HG03460 (cell line): Measurements from ENCODE around the gene NOL3.

ENCODE experiments used
- ATAC-seq: cut with Tn5 transposase; IDR thresholded peaks from one replicate; pipeline ENCODE4 v1.9.1; 2021; ENCODE audit not compliant: unreplicated experiment

Gene NOL3

DNA sequence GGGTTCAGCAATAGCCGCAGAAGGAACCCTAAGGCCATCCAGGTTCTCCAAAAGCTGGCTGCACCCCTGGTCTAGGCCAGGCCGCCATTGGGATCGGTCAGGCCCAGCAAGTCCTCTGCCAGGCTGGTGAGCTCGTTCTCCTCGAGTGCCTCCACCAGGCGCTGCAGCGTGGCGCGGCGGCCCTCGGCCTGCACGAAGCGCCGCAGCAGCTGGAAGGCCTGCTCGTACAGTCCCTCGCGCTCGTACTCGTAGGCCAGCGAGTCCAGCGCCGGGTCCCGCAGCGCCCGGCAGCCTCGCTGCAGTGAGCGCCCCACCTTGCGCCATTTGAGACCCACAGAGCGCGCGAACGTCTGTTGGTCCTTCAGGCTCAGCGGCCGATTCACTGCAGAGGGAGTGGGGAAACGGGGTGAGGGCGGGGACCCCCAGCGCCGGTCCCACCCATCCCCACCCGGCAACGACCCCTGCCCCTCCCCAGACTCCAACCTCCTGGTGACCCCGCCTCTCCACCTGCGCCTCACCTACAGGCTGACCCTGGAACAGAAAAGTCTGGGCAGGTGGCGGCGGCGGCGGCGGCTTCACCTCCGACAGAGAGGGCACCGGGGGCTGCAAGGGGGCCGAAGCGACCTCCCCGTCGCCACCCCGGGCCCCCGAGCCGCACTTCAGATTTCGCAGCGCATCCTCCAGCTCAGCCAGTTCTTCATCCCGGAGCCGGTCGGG is 15.6 kb upstream of the NOL3 start:
- no peak for ATAC-seq

DNA sequence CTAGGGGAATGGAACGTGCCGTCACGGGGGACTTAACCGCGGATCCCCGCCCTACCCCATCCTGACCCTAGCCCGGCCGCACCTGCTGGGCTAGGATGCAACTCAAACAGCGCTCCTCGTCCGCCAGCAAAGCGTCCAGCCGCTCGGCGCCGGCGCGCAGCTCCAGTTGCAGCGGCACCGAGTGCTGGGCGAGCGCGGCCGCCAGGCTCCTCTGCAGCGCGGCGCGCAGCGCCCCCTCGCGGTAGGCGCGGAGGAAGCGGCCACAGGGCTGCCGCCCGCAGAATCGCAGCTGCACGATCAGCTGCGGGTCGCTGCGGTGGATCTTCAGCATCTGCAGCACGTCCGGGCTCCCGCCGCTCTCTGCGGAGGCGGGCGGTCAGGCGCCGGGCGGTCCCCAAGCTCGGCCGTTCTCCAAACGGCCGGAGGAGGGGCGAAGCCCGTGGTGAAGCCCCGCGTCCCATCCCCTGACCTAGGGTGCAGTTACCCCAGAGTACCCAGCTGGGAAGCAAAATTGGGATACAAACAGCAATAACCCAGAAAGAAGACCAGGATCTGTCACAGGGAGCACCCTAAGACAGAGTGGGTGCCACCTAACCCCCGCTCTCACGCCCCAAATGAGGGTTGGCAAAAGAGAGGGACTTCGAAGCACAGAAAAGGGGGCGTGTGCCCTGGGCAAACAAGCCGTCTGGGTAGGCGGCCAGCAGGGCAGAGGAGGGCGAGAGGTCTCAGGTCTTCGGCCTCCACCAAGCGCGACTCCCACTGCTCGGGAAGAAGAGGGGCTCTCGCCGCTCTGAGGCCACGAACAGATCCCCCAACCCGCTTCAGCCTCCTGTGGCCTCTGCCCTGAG is 14.8 kb upstream of the NOL3 start:
- no peak for ATAC-seq

DNA sequence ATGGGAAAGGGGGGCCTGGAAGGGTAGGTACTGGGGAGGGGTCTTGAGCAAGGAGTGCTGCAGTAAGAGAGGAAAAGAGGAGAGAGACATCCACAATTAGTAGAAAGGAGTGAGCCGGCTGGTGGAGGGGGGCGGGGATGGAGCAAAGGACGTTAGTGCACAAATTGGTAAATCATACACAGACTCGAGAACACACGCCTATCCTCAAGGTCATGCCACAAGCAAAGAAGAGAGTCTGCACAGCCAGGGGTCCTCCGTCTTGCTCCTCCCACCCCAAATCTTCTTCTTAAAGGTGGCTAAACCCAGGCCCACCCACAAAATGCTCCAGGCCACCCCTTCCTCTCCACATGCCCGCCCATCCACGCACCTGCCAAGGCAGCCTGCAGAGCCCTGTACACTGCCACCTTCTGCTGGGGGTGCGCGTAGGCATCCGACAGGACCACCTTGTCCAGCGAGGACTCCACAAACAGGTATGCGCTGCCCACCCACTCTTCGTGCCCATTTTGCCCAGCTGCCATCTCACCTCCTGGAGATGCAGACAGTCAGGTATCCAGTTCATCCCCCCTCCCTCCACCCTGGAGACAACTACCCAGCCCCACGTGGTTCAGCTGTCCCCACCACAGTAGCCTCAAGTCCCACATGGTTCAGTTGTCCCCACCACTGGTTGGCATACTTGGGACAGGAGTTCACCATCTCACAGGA is 14.0 kb upstream of the NOL3 start:
- ATAC-seq, result no peak

DNA sequence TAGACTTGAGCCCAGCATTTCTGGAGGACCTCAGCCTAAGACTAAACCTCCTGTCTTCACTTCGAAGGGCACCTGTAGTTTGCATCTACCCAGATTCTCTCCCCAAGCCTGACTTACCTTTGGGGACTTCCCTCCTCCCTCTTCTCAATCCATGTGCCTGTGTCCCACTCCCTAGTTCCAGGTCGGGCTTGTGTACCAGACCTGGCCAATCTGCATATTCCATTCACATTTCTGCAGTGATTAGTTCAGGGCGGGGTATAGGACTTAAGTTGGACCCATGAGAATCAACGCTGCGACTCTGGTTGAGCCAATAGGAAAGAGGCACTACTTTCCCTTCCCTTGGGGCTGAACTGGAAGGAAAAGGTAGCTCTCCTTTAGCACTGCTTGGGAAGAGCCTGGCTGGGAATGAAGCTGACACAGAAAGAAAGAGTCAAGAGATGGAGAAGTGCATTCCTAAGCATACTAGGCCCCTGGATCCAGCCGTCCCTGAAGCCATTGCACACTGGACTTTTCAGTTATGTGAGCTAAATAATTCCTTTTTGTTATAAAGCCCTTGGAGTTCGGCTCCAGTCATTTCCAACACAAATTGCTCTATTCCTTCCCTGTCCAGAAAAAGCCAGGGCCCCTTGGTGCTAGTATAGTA is 13.1 kb upstream of the NOL3 start:
- no peak for ATAC-seq

DNA sequence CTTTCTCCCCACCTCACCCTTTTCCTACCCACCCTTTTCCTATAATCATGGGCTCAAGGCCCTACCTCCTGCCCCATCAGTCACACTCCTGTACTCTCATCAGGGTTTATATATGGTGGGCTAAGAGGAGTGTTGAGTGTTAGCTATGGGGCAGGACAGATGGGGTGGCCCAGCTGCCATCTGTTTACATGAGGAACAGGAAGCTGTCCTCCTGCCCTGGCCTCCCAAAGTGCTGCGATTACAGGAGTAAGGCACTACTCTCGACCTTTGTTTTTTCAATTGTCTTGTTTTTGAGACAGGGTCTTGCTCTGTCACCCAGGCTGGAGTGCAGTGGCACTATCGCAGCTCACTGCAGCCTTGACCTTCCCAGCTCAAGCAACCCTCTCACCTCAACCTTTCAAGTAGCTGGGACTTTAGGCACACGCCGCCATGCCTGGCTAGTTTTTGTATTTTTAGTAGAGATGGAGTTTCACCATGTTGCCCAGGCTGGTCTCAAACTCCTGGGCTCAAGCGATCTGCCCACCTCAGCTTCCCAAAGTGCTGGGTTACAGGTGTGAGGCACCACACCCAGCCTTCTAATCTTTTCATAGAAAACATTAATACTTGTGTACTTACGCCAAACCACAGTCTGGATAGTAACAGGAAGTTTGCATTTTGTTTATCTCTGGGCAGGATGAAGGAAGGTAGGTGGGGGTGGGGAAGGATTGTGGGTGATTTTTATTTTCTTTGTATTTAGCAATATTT is 12.3 kb upstream of the NOL3 start:
- no peak for ATAC-seq

DNA sequence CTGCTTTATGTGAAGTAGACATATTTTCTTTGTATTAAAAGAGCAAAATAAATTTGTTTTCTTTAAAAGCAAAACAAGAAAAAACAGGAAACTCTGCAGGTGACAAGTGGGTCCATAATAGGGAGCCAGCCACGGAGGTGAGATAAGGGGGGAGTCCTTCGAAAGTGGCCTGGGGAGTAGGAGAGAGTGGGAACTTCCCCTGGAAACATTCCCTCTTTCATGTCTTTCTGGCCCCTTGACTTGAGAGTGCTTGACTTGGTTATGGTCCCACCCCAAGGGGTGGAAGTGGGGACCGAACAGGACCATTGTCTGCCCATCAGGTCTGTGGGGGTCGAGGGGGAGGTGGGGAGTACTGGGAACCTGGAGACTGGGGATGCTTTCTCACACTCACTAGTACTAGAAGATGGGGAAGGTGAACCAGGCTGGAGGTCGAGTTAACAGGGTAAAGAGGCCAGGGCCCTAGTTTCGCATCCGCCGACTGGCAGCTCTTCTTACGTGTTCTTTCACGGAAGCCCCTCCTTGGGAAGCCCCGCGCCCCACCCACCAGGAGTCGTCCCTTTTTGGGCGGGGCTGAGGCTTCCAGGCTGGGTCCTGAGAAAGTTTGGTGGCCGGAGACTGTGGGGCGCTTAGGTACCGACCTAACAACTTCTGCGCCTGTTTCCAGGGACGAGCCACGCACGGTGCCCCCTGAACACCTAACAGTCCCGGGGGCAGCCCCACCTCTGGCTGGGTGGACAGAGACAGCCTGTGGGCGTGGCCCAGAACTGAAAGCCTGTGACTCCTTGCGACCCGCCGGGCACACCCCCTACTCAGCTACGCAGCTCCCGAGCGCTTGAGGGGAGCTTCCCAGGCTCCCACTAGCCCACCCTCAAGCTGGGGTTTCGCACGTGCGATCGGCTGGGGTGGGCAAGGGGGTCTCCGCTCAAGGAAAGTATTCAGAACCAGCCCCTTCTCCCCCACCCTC is 11.4 kb upstream of the NOL3 start:
- ATAC-seq, result peak; percentile 40

DNA sequence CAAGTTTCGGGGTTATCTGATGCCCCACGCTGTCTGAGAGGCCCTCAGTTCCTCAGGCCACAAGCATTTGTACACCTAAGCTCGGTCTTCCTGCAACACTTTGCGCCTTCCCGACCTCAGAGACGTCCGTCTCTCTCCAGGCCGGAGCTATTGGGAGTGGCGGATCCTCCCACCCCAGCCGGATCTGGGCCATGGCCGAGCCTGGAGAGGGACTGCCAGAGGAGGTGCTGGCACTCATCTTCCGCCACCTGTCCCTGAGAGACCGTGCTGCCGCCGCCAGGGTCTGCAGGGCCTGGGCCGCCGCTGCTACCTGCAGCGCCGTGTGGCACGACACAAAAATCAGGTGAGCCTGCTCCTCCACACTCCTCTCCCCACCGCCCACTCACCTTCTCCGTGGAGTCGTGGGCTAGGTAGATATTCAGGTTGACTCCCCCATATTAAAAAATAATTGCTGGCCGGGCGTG is 8.7 kb upstream of the NOL3 start:
- ATAC-seq, result no peak

DNA sequence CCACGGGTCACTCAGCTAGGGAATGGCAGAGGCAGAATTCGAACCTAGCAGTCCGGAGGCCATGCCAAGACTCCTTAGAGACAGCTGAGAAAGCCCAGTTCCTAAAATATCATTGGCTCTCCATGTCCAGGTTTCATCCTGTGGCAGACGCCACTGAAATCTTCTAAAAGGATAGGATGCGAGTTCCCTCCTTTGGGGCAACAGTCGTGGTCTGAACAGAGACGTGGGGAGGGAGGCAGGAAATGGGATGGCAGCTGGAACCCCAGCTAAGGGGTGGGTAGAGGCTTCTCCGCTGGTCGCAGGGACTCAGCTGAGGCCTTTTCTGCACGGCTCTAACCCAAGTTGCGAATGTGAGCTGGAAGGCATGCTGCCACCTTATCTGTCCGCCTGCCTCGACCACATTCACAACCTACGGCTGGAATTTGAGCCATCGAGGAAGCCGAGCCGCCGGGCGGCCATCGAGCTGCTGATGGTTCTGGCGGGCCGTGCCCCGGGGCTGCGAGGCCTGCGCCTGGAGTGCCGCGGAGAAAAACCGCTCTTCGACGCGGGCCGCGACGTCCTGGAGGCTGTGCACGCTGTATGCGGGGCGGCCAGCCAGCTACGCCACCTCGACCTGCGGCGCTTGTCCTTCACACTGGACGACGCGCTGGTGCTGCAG is 7.7 kb upstream of the NOL3 start:
- ATAC-seq, result no peak

DNA sequence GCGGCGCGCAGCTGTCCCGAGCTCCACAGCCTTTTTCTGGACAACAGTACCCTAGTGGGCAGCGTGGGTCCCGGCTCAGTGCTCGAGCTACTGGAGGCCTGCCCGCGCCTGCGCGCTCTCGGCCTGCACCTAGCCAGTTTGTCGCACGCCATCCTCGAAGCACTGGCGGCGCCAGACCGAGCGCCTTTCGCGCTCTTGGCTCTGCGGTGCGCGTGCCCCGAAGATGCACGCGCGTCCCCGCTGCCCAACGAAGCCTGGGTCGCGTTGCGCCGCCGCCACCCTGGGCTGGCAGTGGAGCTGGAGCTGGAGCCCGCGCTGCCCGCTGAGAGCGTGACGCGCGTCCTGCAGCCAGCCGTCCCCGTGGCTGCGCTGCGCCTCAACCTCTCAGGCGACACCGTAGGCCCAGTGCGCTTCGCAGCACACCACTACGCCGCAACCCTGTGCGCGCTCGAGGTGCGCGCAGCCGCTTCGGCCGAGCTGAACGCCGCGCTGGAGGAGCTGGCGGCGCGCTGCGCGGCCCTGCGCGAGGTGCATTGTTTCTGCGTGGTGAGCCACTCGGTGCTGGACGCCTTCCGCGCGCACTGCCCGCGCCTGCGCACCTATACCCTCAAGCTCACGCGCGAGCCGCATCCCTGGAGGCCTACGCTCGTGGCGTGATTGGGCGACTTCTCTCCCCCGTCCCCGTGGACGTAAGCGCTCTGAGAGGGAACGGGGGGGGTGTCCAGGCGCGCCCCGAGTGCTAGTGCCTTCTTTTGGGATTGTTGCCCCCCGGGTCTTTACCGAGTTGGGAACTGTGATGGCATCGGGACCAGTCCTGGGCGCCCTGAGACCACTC is 7.0 kb upstream of the NOL3 start:
- ATAC-seq, result no peak

DNA sequence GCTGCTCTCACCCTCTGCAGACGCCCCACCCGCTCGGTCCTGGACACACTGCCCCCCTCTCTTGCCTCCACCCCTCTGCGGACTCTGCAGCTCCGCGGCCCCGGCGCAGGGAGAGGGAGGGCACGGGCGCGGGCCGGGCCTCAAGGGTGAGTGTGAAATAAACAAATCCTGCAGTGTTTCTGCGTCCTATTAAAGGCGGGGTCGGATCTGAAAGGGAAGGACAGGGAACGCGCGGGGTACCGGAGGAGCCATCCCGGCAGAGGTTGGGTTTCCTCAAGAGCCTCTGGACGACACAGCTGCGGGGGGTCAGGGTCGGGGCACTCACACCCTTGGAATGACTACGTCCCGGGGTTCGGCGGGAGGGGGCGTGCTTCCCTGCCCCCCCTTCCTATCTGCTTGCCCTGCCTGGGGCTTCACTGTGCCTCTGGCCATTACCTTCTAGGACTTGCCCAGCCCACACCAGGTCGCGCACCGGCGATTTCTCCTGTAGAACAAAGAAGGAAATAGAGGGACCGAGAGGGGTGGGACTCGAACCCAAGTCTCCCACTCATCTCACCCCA is 6.3 kb upstream of the NOL3 start:
- ATAC-seq, result no peak

DNA sequence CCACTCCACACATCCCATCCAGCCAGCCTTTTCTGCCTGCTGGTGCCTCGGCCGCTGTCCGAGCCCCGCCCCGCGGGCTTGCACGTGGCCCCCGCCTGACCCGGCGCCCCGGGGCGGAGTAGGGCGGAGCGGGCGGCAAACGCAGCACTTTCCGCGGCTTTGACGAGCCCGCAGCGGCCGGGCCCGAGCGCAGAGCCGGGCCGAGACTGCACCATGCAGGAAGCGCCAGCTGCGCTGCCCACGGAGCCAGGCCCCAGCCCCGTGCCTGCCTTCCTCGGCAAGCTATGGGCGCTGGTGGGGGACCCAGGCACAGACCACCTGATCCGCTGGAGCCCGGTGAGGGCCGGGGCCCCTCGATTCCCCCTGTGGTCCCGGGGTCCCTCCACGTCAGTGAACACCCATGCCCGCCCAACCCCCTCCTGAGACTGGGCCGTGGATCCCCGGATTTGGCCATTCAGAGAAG is 5.7 kb upstream of the NOL3 start, which contains the start of gene HSF4:
TSS of gene HSF4 (plus strand) at position 147 of the 463 bp plus-strand sequence. CDS start at position 214, 67 bp downstream.
- no peak for ATAC-seq

DNA sequence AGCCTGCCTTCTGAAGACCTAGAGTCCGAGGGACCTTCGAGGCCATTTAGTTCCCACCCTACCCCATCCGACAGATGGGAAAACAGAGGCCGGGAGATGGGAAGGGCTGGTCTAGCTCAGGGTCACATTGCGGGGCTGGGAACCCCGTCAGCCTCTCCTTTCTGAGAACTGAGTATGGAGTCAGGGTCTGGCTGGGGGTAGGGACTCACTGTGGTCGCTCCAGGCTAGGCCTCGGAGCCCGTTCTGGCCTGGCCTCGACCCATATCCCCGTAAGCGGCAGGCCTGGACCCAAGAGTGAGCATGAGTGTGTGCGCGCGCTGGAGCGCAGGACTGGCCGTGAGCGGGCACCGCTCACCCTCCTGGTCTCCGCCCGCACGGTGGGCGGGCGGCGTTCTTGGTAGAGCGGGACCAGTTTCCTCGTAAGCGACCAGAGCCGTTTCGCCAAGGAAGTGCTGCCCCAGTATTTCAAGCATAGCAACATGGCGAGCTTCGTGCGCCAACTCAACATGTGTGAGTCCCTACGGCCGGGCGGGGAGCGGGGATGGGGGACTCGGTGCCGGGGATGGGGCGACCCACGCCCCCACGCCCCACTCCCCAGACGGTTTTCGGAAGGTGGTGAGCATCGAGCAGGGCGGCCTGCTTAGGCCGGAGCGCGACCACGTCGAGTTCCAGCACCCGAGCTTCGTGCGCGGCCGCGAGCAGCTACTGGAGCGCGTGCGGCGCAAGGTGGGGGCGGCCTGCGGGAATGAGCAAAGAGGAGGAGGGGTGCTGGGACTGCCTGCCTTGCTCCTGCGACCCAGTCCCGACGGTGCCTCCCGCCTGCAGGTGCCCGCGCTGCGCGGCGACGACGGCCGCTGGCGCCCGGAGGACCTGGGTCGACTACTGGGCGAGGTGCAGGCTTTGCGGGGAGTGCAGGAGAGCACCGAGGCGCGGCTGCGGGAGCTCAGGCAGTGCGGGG is 4.9 kb upstream of the NOL3 start:
- ATAC-seq, result no peak

DNA sequence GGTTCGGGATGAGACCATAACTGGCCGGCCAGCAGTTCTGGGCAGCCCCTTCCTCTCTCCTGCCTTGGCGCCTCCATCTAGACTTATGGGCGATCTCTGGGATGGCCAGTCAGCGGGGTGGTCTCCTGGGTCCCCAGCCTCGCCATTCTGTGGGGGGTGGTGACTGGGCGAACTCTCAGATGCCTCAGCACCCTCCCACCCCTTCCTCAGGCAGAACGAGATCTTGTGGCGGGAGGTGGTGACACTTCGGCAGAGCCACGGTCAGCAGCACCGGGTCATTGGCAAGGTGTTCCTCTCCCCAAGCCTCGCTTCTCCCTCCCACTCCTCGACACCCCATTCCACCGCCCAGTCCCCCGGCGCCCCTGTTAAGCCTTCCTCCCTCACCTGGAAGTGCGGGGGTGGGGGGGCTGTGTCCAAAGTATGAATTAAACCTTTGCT is 4.2 kb upstream of the NOL3 start:
- no peak for ATAC-seq

DNA sequence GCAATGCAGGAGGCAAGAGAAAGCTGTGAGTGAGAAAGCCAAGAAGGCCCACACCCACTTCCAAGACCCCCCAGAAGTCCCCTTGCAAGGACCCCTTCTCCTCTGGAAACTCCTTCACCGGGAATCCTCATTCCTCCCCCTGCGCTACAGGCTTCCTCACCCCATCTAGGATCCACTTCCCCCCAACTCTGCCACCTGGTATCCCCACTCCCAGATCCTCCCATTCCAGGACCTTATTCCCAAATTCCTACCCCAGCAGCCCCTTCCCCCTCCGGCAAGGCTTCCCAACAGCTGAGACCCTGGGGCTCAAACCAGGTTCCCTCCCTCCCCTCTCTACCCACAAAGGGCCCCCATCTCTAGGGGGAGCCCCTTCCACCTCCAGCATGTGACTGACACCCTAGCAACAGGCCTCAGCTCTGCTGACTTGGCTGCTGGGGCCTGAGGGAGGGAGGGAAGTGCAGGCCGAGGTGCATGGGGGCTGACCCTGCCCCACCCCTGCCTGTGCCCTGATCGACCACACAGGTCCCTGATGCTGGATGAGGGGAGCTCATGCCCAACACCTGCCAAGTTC is 3.7 kb upstream of the NOL3 start:
- ATAC-seq, result no peak

DNA sequence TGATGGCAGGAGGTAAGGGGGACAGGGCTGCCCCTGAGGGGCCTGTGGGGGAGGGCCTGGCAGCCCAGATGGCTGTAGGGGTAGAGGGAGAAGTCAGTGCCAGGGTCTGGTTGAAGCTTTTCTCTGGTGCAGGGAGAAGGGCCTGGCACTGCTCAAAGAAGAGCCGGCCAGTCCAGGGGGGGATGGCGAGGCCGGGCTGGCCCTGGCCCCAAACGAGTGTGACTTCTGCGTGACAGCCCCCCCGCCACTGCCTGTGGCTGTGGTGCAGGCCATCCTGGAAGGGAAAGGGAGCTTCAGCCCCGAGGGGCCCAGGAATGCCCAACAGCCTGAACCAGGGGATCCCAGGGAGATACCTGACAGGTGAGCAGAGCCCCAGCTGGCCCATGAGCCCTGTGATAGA is 2.8 kb upstream of the NOL3 start:
- ATAC-seq, result no peak

DNA sequence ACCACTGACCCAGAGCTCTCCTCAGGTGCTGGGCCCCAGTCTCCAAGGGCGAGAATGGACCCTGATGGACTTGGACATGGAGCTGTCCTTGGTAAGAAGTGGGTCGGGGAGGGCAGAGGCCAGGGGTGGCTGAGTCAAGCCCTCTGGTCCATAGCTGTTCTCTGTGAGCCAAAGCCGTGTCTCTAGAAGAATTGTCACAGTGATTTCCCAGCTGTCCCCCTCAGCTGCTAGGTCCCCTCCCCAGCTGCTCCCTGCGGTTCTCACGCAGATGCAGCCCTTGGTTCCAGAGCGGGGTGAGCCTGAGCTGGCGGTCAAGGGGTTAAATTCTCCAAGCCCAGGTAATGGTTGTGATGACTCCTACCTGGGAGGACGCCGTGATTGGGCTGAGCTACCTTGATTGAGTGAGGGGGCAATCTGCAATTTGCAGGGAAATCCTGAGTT is 1.3 kb upstream of the NOL3 start:
- ATAC-seq, result no peak
